ENCODE measurements around the gene KCNH6.

DNA sequence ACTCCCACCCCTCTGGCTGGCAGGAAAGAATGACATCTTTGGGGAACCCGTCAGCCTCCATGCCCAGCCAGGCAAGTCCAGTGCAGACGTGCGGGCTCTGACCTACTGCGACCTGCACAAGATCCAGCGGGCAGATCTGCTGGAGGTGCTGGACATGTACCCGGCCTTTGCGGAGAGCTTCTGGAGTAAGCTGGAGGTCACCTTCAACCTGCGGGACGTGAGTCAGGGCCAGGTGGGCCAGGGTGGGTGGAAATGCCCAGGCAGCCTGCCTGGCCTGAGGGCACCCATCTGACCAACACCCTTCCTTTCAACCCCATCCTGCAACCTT, 19.0 kb downstream of the KCNH6 start:
- TF ChIP-seq, protein P1, sequence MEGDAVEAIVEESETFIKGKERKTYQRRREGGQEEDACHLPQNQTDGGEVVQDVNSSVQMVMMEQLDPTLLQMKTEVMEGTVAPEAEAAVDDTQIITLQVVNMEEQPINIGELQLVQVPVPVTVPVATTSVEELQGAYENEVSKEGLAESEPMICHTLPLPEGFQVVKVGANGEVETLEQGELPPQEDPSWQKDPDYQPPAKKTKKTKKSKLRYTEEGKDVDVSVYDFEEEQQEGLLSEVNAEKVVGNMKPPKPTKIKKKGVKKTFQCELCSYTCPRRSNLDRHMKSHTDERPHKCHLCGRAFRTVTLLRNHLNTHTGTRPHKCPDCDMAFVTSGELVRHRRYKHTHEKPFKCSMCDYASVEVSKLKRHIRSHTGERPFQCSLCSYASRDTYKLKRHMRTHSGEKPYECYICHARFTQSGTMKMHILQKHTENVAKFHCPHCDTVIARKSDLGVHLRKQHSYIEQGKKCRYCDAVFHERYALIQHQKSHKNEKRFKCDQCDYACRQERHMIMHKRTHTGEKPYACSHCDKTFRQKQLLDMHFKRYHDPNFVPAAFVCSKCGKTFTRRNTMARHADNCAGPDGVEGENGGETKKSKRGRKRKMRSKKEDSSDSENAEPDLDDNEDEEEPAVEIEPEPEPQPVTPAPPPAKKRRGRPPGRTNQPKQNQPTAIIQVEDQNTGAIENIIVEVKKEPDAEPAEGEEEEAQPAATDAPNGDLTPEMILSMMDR (IDR thresholded peaks at IDR 0.05; ENCODE audit: insufficient read depth, low read length), result no peak
- TF ChIP-seq GABPA (IDR thresholded peaks at IDR 0.05; ENCODE audit: low read depth) (no peak), POLR2AphosphoS5 (IDR thresholded peaks at IDR 0.05; ENCODE audit: low read depth) (no peak)

Measured in HL-60 (cell line).